Measurements from ENCODE around the gene CAMLG.
A peak's percentile ranks its signal among the peaks of the same experiment; 100 is the strongest.
"Not testable (repeated sequence)": the region's sequence is repeated elsewhere in the genome, so short reads cannot be mapped to it uniquely, and the experiment has no call there.

Gene CAMLG
- total RNA-seq: 50.0 to 72.1 reads per million in 2 experiments

DNA sequence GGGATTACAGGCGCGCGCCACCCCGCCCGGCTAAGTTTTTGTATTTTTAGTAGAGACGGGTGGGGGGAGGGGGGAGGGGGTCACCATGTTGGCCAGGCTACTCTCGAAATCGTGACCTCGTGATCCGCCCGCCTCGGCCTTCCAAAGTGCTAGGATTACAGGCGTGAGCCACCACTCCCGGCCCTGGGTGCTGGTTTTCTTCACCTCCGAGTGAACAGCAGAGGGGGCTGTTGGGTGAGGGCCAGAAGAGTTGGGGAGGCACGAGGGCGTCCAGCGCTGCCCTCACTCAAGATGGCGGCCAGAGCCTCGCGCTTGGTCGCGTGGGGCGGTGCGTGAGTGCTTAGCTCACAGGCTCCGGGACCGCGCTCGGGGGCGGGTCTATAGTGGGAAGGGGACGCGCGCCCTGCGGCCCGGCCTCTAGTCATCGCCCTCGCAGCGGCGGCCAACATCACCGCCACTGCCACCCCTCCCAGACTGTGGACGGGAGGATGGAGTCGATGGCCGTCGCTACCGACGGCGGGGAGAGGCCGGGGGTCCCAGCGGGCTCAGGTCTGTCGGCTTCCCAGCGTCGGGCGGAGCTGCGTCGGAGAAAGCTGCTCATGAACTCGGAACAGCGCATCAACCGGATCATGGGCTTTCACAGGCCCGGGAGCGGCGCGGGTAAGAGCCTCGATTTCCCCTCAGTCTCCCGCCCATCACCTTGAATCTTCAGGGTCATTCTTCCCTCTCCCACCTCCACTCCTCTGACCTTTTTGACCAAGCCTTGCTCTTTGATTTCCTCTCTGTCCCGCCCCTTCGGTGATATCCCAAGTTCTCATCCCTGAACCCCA lies at the start of gene CAMLG:
TSS of gene CAMLG (plus strand) at position 416 of the 830 bp plus-strand sequence. CDS start at position 489, 73 bp downstream.
- peak; percentile 96 for DNase-seq (ENCODE audit: low read depth)

DNA sequence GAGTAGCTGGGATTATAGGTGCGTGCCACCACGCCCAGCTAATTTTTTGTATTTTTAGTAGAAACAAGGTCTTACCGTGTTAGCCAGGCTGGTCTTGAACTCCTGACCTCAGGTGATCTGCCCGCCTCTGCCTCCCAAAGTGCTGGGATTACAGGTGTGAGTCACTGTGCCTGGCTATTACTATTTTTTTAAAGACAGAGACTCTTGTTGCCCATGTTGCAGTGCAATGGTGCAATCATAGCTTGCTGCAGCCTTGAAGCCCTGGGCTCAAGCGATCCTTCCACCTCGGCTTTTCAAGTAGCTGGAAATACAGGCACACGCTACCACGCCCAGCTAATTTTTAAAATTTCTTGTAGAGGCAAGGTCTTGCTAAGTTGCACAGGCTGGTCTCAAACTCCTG lies 48.2 kb upstream of the CAMLG start:
- not testable (repeated sequence) for DNase-seq (ENCODE audit: low read depth)

DNA sequence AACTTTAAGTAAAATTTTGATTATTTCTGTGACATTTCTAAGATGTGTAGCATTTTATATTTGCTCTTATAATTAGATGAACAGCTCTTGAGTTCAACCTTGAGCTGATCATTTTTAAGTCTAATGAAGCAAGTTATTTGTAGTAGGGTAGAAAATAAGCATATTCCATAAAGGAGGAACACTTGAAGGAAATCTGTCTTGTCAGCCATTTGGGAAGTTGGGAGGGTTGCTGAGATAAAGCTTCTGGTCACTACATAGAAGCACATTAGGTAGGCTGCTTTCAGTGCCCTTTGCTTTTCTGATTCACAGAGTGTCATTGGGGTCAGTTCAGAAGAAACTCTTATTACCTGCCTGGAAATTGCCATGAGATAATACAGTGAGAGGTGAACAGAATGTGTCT lies 45.6 kb upstream of the CAMLG start:
- DNase-seq (ENCODE audit: low read depth): no peak

DNA sequence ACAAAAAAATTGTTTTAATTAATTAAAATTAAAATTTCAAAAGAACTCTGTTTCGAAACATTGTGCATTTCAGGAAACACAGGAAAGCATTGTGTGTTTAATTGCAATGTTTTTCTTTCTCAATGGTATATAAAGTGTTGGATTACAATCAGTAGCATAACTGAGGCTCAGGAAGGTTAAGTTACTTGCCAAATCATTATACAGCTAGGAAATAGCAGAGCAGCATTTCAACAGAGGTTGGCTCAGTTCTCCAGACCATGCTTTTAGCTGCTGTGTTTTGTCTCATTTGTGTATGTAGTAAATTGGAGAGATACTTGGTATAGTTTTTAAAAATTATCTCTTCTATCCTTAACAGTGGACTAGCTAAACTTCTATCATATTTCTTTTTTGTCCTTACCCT lies 30.0 kb upstream of the CAMLG start:
- no peak for DNase-seq (ENCODE audit: low read depth)

DNA sequence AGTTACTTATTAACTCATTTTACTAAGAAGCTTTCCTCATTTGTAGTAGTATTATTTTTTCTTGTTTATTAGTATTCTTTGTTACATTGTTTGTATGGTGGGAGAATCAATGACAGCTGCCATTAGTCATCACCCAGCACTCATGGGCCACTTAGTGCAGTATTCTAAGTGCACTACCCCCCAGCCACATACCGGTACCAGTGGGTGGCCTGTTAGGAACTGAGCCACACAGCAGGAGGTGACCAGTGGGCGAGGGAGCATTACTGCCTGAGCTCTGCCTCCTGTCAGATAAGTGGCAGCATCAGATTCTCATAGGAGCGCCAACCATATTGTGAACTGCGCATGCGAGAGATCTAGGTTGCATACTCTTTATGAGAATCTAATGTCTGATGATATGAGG lies 24.2 kb upstream of the CAMLG start:
- no peak for DNase-seq (ENCODE audit: low read depth)

DNA sequence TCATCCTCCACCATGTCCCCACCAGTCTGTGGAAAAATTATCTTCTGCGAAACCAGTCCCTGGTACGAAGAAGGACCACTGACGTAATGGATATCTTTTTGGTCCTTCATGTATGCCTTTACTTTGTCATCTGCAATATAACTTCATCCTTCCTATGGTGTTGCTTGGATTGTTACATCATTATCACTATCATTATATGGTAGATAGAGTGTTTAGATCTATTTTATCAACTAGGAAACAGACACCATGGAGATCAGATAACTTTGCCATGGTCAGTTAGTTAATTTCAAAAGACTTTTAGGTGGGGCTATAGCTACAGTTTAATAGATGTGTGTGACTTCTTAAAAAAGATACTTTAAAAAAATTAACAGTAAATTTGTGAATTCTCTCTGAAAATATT lies 23.8 kb upstream of the CAMLG start:
- DNase-seq (ENCODE audit: low read depth): no peak

DNA sequence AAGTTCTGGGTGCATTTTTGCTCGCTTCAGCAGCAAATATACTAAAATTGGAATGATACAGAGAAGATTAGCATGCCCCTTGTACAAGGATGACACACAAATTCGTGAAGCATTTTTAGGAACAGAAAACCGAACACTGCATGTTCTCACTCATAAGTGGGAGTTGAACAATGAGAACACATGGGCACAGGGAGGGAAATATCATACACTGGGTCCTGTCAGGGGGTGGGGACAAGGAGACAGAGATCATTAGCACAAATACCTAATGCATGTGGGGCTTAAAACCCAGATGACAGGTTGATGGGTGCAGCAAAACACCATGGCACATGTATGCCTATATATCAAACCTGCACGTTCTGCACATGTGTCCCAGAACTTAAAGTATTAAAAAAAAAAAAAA lies 22.9 kb upstream of the CAMLG start:
- DNase-seq (ENCODE audit: low read depth): not testable (repeated sequence)

DNA sequence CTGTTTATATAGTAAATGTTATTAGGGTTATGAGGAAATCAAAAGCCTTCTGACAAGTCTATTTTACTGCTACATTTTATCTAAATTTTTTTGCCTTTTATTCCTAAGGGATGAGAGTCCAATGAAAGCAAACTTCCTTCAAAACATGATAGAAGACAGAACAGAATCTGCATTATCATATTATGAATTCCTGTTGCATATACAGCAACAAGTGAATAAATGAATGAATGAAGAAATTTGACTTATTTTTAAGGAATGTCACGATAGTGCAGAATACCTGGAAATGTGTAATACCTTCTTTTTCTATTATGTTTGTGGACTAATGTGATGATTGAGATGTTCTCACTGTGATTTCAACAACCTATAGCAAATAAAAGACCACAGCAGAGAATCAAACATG lies 13.5 kb upstream of the CAMLG start:
- DNase-seq (ENCODE audit: low read depth): no peak

DNA sequence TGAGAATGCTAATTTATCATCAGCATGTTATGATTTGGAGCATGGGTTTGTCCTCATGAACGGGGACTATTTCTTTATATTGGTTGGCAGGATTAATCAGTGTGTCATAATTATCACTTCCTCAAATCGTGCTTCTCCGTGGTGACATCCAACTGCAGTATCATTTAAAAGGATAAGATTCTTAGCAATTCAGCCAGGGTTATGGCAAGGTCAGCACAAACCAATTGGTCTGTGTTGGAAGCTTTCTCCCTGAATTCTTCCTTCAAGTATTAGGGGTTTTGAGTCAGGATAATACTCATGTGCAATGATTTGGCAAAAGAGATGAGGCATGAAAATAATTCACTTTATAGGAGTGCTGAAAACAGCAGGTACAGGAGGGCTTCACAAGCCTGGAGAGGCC lies 5.5 kb upstream of the CAMLG start:
- DNase-seq (ENCODE audit: low read depth): no peak

DNA sequence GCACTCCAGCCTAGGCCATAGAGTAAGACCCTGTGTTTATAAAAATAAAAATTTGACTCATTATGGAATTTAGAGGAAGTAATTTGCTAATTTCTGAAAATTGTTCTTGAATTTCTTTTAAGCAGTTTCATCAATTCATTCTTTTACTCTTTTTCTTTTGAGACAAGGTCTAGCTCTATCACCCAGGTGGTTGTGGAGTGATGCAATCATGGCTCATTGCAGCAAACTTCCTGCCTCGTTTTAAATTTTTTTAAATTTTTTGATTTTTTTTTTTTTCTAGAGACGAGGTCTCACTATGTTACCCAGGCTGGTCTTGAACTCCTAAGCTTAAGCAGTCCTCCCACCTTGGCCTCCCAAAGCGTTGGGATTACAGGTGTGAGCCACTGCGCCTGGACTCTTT lies 3.1 kb upstream of the CAMLG start:
- no peak for DNase-seq (ENCODE audit: low read depth)

DNA sequence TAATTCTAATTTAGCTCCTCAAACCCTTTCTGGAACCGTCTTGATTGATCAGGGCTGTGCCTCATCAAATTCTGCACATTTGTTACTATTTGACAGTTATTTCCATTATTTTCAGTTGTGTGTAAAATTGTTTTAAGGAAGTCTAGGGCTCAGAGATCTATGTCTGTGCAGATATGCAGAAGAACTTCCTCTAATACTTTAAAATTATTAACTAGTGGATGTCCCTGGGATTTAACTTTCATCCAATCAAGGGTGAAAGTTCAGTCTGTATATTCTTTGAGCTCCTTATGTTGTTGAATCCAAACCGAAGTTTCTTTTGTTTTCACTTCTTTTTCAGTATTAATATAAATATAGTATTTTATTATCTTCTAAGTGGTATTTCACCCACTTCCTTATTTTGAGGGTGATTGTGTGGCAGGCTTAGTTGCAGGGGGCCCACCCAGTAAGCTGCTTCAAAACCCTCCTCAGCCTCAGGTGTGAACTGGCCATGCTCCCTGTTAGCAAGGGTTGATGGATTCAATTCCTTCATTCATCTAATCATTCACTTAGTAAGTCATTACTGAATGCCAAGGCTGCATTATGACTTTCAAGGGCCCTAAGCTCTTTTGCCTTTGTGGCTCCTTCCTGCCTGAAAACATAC lies 2.1 kb upstream of the CAMLG start:
- DNase-seq (ENCODE audit: low read depth): no peak

DNA sequence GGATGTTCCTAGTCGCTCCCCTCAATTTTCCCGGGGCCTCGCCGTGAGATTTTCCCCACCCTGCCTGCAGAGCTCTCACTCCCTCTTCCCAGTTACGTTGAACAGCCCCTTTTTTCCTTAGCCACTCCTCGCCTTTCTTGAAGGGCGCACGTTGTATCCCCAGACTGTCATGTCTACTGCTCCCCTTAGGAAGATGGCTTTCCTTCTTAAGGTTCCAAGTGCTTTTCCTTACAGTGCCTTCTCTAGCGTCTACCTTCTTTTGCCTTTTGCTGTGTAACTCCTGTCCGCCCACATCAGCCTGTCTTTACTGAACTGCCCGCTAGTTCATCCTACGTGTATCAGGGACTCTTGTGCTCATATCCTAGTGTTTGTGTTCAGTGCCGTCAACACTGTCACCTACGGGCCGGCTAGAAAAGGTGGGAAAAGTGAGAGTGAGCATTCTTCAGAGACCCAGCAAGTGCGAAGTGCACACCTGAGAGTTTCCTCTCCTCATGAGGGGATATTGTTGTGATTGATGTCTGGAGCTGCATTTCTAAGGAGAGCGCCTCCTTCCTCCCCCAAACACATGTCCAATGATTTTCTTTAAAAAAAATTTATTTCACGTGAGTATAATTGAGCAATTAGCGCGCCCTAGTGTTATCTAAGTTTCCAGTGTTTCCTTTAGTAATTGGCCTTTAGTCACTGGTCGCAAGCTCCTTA lies 764 bp downstream of the CAMLG start:
- DNase-seq (ENCODE audit: low read depth): peak; percentile 6

DNA sequence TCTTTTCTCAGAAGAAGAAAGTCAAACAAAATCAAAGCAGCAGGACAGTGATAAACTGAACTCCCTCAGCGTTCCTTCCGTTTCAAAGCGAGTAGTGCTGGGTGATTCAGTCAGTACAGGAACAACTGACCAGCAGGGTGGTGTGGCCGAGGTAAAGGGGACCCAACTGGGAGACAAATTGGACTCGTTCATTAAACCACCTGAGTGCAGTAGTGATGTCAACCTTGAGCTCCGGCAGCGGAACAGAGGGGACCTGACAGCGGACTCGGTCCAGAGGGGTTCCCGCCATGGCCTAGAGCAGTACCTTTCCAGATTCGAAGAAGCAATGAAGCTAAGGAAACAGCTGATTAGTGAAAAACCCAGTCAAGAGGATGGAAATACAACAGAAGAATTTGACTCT lies 2.7 kb downstream of the CAMLG start:
- no peak for DNase-seq (ENCODE audit: low read depth)

DNA sequence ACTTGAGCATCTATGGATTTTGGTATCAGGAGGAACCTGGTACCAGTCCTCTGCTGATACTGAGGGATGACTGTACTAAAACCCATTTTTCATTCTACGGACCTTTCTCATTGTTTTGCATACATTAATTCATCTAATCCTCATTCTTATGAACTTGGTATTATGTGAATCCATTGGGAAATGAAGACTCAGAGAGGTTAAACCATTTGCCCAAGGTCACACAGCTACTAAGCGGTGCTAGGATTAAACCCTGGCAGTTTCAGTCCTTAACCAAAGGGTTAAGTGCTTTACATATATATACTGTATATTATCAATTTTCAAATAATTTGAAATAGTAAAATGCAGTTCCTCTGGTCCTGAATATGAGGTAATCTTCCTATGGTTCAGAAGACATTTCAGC lies 3.8 kb downstream of the CAMLG start:
- DNase-seq (ENCODE audit: low read depth): no peak

DNA sequence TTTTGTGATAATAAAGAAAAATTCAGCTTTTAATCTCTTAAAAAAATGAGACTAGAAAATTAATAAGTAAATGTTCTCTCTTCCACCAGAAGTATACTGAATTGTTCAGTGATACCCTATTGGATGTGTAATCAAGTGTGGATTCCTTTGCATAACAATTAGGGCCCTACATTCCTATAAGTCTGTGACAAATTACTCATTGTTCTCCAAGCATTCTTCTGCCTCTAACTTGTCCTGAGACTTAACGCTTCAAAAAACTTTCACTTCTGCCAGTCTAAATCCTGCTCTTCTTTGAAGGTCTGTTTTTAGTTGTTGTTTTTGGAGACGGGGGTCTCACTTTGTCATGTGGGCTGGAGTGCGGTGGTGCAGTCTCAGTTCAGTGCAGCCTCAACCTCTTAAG lies 11.1 kb downstream of the CAMLG start:
- no peak for DNase-seq (ENCODE audit: low read depth)

DNA sequence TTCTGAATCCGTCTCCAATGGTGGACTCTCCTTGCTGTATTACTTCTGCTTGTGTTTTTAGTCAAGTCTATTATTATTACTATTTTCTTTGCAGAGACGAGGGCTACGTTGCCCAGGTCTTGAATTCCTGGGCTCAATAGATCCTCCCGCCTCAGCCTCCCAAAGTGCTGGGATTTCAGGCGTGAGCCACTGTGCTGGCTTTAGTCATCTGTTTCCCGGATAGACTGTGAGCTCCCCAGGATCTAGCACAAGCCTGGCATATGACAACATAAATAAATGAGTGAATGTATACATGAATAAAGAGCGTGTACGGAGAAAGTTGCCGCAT lies 19.8 kb downstream of the CAMLG start:
- no peak for DNase-seq (ENCODE audit: low read depth)

DNA sequence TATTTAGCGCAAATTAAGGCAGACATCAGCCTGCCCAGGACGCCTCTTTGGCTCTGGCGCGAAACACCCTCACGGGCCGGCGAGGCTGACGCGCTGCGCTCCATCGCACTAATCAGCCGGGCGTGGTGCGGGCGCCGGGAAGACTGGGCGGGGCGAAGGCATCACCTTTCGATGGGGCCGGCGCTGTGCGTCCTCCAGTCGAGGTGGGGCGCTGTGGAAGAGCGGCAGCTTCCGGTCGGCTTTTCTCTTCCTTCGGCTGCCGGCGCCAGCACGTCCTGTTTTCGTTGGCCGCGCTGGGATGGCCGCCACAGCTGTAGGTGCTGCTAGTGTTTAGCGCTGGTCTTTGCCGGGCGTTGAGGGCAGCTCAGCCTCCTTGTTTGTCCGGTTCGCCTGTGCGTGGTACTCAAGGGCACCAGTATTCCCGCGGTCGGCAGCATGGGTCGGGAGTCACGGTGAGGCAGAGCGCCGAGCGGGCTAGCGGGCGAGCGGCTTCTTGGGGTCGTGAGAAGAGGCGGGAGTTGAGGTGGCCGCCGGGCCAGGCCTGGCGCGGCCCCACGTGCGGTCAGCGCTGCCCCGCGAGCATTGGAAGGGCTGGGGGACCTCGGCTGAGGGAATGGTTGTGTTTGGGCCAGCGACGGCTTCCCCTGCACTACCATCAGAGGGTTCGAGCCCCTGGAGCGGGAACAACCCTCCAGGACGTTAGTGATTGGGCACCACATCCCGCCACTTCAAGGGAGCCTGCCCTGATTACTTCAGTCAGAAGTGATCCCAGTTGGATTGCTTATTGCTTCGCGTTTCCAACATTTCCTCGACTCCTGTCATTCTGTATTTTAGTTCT lies 20.4 kb downstream of the CAMLG start, which contains the start of gene DDX46:
TSS of gene DDX46 (plus strand) at position 276 of the 838 bp plus-strand sequence. CDS start at position 436, 160 bp downstream.
- DNase-seq (ENCODE audit: low read depth): peak; percentile 91

DNA sequence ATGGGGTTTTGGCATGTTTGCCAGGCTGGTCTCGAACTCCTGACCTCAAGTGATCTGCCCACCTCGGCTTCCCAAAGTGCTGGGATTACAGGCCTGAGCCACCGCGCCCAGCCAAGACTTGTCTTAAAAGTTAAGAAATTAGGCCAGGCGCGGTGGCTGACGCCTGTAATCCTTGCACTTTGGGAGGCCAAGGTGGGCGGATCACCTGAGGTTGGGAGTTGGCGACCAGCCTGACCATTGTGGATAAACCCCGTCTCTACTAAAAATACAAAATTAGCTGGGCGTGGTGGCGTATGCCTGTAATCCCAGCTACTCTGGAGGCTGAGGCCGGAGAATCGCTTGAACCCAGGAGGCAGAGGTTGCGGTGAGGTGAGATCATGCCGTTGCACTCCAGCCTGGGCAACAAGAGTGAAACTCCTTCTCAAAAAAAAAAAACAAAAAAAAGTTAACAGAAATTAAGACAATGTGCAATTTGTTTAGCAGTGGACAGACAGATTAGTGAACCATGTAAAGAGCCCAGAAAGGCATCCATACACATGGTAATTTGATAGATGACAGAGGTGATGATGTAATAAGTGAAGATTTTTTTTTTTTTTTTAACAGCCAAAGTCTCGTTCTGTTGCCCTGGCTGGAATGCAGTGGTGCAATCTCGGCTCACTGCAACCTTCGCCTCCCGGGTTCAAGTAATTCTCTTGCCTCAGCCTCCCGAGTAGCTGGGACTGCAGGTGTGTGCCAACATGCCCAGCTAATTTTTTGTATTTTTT lies 29.4 kb downstream of the CAMLG start:
- DNase-seq (ENCODE audit: low read depth): not testable (repeated sequence)

DNA sequence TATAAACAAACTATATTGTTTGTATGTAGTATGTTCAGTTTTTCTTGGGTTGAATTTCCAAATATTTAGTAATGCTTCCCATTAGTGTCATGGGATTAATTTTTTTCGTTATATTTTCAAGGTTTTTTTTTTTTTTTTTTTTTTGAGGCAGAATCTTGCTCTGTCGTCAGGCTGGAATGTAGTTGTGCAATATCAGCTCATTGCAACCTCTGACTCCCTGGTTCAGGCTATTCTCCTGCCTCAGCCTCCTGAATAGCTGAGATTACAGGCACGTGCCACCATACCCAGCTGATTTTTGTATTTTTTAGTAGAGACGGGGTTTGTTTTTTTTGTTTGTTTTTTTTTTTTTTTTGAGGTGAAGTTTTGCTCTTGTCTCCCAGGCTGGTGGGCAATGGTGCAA lies 30.9 kb downstream of the CAMLG start:
- no peak for DNase-seq (ENCODE audit: low read depth)

DNA sequence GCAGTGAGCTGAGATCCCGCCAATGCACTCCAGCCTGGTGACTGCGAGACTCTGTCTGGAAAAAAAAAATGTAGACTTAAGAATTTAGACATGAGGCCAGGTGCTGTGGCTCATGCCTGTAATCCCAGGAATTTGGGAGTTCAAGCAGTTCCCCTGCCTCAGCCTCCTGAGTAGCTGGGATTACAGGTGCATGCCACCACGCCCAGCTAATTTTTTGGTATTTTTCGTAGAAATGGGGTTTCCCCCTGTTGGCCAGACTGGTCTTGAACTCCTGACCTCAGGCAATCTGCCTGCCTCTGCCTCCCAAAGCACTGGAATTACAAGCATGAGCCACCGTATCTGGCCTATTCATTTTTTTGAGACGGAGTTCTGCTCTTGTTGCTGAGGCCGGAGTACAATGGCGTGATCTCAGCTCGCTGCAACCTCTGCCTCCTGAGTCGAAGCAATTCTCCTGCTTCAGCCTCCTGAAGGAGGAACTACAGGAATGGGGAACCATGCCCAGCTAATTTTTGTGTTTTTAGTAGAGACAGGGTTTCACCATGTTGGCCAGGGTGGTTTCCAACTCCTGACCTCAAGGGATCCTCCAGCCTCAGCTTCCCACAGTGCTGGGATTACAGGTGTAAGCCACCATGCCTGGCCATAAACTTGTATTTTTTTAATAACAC lies 34.2 kb downstream of the CAMLG start:
- no peak for DNase-seq (ENCODE audit: low read depth)

DNA sequence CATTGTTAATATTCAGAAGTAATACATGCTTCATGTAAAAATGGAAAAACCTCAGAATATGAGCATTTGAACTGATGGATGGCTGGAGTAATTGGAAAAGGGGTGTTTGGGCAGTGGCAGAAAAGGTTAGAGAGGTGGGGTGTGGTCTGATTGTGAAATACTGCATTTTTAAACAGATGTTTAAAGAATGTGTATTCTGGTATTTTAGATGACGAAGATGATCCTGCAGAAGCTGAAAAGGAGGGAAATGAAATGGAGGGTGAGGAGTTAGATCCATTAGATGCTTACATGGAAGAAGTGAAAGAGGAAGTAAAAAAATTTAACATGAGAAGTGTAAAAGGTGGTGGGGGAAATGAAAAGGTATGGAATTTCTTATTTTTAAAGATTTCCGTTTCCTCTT lies 39.0 kb downstream of the CAMLG start:
- no peak for DNase-seq (ENCODE audit: low read depth)

Data from T follicular helper cell (primary cell).